CD4-positive, alpha-beta T cell (primary cell): Measurements from ENCODE around the gene CATSPERZ. TPM values are rescaled to one million over a fixed set of nuclear protein-coding genes. Genes with fewer than 3 reads are reported as not detected.
A peak's percentile ranks its signal among the peaks of the same experiment; 100 is the strongest.

Experiments used
- ATAC-seq: fragments of 200-7000 bp; cut with Tn5 transposase; one replicate; pipeline ENCODE4 v1.10.0; 2022; ENCODE audit warnings: mild to moderate bottlenecking; ENCODE audit not compliant: poor library complexity
- CTCF ChIA-PET: fragments of 350-600 bp; sonication (Branson Sonifier 250); formaldehyde crosslinking; loops from one replicate; lab custom pipeline; 2021; ENCODE audit warnings: antibody characterized with exemption, inconsistent platforms; lab: Charles Lee
- POLR2A ChIA-PET: fragments of 350-600 bp; sonication (Branson Sonifier 250); formaldehyde crosslinking; loops from one replicate; lab custom pipeline; 2021; ENCODE audit warnings: antibody characterized with exemption, inconsistent platforms; lab: Charles Lee
- DNase-seq, 14 experiments: peaks; one replicate each; pipeline ENCODE4 v3.0.0-alpha.2; 2013 to 2020; ENCODE audit warnings: mixed read lengths in 2 of 14
- H3K27ac ChIP-seq, 2 donors: one replicate each; pipeline versions ENCODE4 v1.5.1 to v1.7.0; 2013; ENCODE audit warnings: low read length in 2 of 2, low read depth in 1 of 2, mild to moderate bottlenecking in 1 of 2
- H3K27me3 ChIP-seq, 2 experiments: 1 replicate in 1 of 2; 2 replicates in 1 of 2; pipeline versions ENCODE4 v1.6.1 to v1.7.0; 2013; ENCODE audit warnings: low read length in 2 of 2, control low read depth in 1 of 2, mild to moderate bottlenecking in 1 of 2, moderate library complexity in 1 of 2; ENCODE audit not compliant: insufficient read depth in 2 of 2, control insufficient read depth in 1 of 2
- H3K36me3 ChIP-seq: one replicate; pipeline ENCODE4 v1.6.1; 2013; ENCODE audit warnings: low read length, control low read depth; ENCODE audit not compliant: insufficient read depth
- H3K4me1 ChIP-seq: one replicate; pipeline ENCODE4 v1.6.1; 2013; ENCODE audit warnings: low read length, control low read depth; ENCODE audit not compliant: insufficient read depth
- H3K4me3 ChIP-seq: one replicate; pipeline ENCODE4 v1.5.1; 2013; ENCODE audit warnings: mild to moderate bottlenecking, low read length, moderate library complexity
- H3K9me3 ChIP-seq, 2 experiments: 1 replicate in 1 of 2; 2 replicates in 1 of 2; pipeline versions ENCODE4 v1.6.1 to v1.7.0; 2013; ENCODE audit warnings: low read length in 2 of 2, mild to moderate bottlenecking in 2 of 2, control low read depth in 1 of 2, moderate library complexity in 1 of 2; ENCODE audit not compliant: control insufficient read depth in 1 of 2, insufficient read depth in 1 of 2
- H3K27ac Mint-ChIP-seq: one replicate; pipeline ENCODE4 v1.8.0; 2020; ENCODE audit warnings: mixed read lengths
- H3K27me3 Mint-ChIP-seq: one replicate; pipeline ENCODE4 v1.8.0; 2021; ENCODE audit warnings: mixed read lengths
- H3K36me3 Mint-ChIP-seq: one replicate; pipeline ENCODE4 v1.8.0; 2021; ENCODE audit warnings: low read depth, mixed read lengths
- H3K4me1 Mint-ChIP-seq: one replicate; pipeline ENCODE4 v1.8.0; 2021; ENCODE audit warnings: low read depth, mixed read lengths
- H3K4me3 Mint-ChIP-seq: one replicate; pipeline ENCODE4 v1.8.0; 2020; ENCODE audit warnings: mild to moderate bottlenecking, mixed read lengths
- H3K9me3 Mint-ChIP-seq: one replicate; pipeline ENCODE4 v1.8.0; 2020; ENCODE audit warnings: mixed read lengths
- CTCF ChIP-seq: fragments of 200-600 bp; IDR thresholded peaks from one replicate; pipeline ENCODE4 v1.8.0; 2022; ENCODE audit warnings: antibody characterized with exemption, mild to moderate bottlenecking
- intact Hi-C, 2 experiments: fragments of 100-400 bp; cut with DNase I in 1 of 2; cut with micrococcal nuclease in 1 of 2; formaldehyde crosslinking; loops; one replicate each; pipeline versions ENCODE4 v1.15.1 to v1.9.0; 2023 to 2025; cut with DNase I, micrococcal nuclease
- total RNA-seq, 174 experiments: library from RNA in 2 of 174; stranded (reverse) in 2 of 174; gene quantifications; one replicate each; pipeline ENCODE4 v1.2.3 and lab custom pipeline; 2021 to 2026

The CATSPERZ gene
- total RNA-seq, 2 experiments from 2014 or later, result not detected

GRCh38 chr11:64269540-64270220 is 30.5 kb upstream of the CATSPERZ start:
- H3K36me3 Mint-ChIP-seq, result peaks cover 20% of the 10 kb centered on the region
- ChIA-PET POLR2A (interaction anchor here (0.7 to 6.6 kb wide), 21 partner anchors 14 to 1430 kb away, joined by 3 to 125 read pairs (median 16); partner anchors contain the start of genes BAD, CATSPERZ, CCDC88B and DNAJC4), CTCF (interaction anchor here (0.7 to 3.4 kb wide), 10 partner anchors 23 to 84 kb away, joined by 3 to 19 read pairs (median 6); partner anchors contain the start of genes ESRRA, PPP1R14B, PRDX5 and STIP1)
- H3K27ac Mint-ChIP-seq, result peak overlapping the region; percentile 99
- Histone ChIP-seq H3K27ac (peak overlapping the region; percentile 92 to 99), H3K4me1 (peaks cover 43% of the 10 kb centered on the region), H3K27me3 (no peaks in the 10 kb centered on the region), H3K9me3 (no peaks in the 10 kb centered on the region), H3K36me3 (no peaks in the 10 kb centered on the region), H3K4me3 (peak overlapping the region; percentile 97)
- DNase-seq, result peak; percentile 94 to 99 (median 96)
- peak; percentile 68 for ATAC-seq
- no peak for TF ChIP-seq CTCF
- H3K4me1 Mint-ChIP-seq, result peaks cover 32% of the 10 kb centered on the region
- H3K9me3 Mint-ChIP-seq, result no peaks in the 10 kb centered on the region
- intact Hi-C loops, result loop anchor here (1.0 to 5.0 kb wide), 10 partner anchors 16 to 64 kb away; partner anchors contain the start of genes GPR137 (in 2 of the 2), TRMT112 (in 2 of the 2), DNAJC4 (in 1 of the 2) and ESRRA (in 1 of the 2)
- peak overlapping the region; percentile 94 for H3K4me3 Mint-ChIP-seq
- H3K27me3 Mint-ChIP-seq, result peaks cover 5% of the 10 kb centered on the region

DNA sequence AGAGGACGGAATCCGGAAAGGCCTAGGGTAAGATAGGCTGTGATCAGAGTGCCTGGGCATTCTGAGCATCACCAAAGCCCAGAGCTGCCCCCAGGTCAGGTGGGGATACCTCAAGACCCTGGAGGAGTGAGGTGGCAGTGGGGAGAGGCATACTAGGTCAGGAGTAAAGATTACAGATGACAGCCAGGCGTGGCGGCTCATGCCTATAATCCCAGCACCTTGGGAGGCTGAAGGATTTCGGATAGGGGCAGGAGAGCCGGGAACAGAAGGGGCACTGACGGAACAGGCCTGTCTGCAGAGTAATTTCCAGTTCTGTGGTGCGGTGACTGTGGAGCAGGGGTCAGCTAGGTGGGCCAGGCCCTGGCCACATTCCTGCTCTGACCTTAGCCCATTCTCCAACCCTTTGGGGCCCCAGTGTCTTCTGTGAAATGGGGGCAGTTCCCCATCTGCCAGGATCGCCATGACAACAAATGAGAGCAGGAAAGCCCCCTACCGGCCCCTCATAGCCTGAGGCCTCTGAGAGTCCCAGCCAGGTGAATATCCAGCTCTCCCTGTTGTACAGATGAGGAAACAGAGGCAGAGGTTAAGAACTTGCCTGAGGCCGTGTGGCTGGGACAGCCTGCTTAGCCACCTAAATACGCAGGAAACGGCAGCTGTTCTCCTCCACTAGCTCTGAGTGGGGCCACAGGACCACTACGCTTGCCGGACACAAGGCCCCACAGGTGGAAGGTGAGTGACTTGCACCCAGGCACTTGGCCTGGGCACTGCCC is 24.9 kb upstream of the CATSPERZ start:
- H3K36me3 Mint-ChIP-seq, result peaks cover 19% of the 10 kb centered on the region
- Histone ChIP-seq H3K9me3 (no peaks in the 10 kb centered on the region), H3K27ac (no peak overlapping the region), H3K4me1 (peaks cover 21% of the 10 kb centered on the region), H3K27me3 (no peaks in the 10 kb centered on the region), H3K4me3 (no peak overlapping the region), H3K36me3 (peaks cover 22% of the 10 kb centered on the region)
- POLR2A ChIA-PET, result interaction anchor here (1.0 kb wide), 1 partner anchor 68 kb away, joined by 3 read pairs; no protein-coding TSS in a partner anchor
- CTCF ChIA-PET, result interaction anchor here (0.6 to 1.6 kb wide), 4 partner anchors 24 to 1452 kb away, joined by 3 to 5 read pairs (median 3); partner anchors contain the start of gene PLCB3
- no peak for ATAC-seq
- no peak for TF ChIP-seq CTCF
- H3K9me3 Mint-ChIP-seq, result no peaks in the 10 kb centered on the region
- intact Hi-C loops, result no loop called here
- peaks cover 3% of the 10 kb centered on the region for H3K27me3 Mint-ChIP-seq
- no peak for DNase-seq
- no peak overlapping the region for H3K27ac Mint-ChIP-seq
- H3K4me3 Mint-ChIP-seq, result peak overlapping the region; percentile 25
- H3K4me1 Mint-ChIP-seq, result peaks cover 12% of the 10 kb centered on the region

GRCh38 chr11:64275841-64276240 is 24.3 kb upstream of the CATSPERZ start:
- Histone ChIP-seq H3K4me1 (peaks cover 15% of the 10 kb centered on the region), H3K36me3 (peaks cover 22% of the 10 kb centered on the region), H3K4me3 (no peak overlapping the region), H3K9me3 (no peaks in the 10 kb centered on the region), H3K27ac (no peak overlapping the region), H3K27me3 (no peaks in the 10 kb centered on the region)
- H3K4me3 Mint-ChIP-seq, result no peak overlapping the region
- peaks cover 13% of the 10 kb centered on the region for H3K36me3 Mint-ChIP-seq
- peaks cover 9% of the 10 kb centered on the region for H3K4me1 Mint-ChIP-seq
- no peak for TF ChIP-seq CTCF
- intact Hi-C loops, result no loop called here
- no peak for DNase-seq
- ATAC-seq, result no peak
- no peak overlapping the region for H3K27ac Mint-ChIP-seq
- H3K27me3 Mint-ChIP-seq, result no peaks in the 10 kb centered on the region
- no peaks in the 10 kb centered on the region for H3K9me3 Mint-ChIP-seq
- ChIA-PET POLR2A (interaction anchor here (1.0 kb wide), 1 partner anchor 68 kb away, joined by 3 read pairs; no protein-coding TSS in a partner anchor), CTCF (interaction anchor here (1.3 to 1.6 kb wide), 3 partner anchors 24 to 29 kb away, joined by 3 to 5 read pairs (median 3); partner anchors contain the start of gene PLCB3)
